GM21423 (cell line): ENCODE data around the gene SERPINH1.
"Not testable (repeated sequence)": the region's sequence is repeated elsewhere in the genome, so short reads cannot be mapped to it uniquely, and the experiment has no call there.

Experiments
- ATAC-seq: cut with Tn5 transposase; IDR thresholded peaks from one replicate; pipeline ENCODE4 v1.9.1; 2021; ENCODE audit warnings: mild to moderate bottlenecking, moderate library complexity; ENCODE audit not compliant: unreplicated experiment

The SERPINH1 gene

GRCh38 chr11:75572744-75573143 is 10.7 kb downstream of the SERPINH1 start:
- no peak for ATAC-seq

GRCh38 chr11:75574698-75575602 is 12.9 kb downstream of the SERPINH1 start:
- no peak for ATAC-seq

- no peak for ATAC-seq
Observed at GRCh38 chr11:75576017-75576416, 14.0 kb downstream of the SERPINH1 start.

- ATAC-seq: peak; percentile 66
Observed at GRCh38 chr11:75576499-75576918, 14.5 kb downstream of the SERPINH1 start.

- ATAC-seq: no peak
Observed at GRCh38 chr11:75577207-75577606, 15.2 kb downstream of the SERPINH1 start.

- no peak for ATAC-seq
Observed at GRCh38 chr11:75578977-75579376, 16.9 kb downstream of the SERPINH1 start.

- ATAC-seq: no peak
Observed at GRCh38 chr11:75579841-75580240, 17.8 kb downstream of the SERPINH1 start.

GRCh38 chr11:75582506-75582894 is 20.4 kb downstream of the SERPINH1 start:
- no peak for ATAC-seq

GRCh38 chr11:75582895-75583717 is 21.1 kb downstream of the SERPINH1 start:
- peak; percentile 72 for ATAC-seq

- peak; percentile 4 for ATAC-seq
Observed at GRCh38 chr11:75583718-75584658, 21.9 kb downstream of the SERPINH1 start.

GRCh38 chr11:75584659-75585292 is 22.7 kb downstream of the SERPINH1 start:
- not testable (repeated sequence) for ATAC-seq

GRCh38 chr11:75585293-75585670 is 23.2 kb downstream of the SERPINH1 start:
- ATAC-seq: no peak

- no peak for ATAC-seq
Observed at GRCh38 chr11:75586395-75586794, 24.3 kb downstream of the SERPINH1 start.

GRCh38 chr11:75588051-75588481 is 26.0 kb downstream of the SERPINH1 start:
- no peak for ATAC-seq

GRCh38 chr11:75589051-75589450 is 27.0 kb downstream of the SERPINH1 start:
- no peak for ATAC-seq

GRCh38 chr11:75589933-75590332 is 27.9 kb downstream of the SERPINH1 start:
- no peak for ATAC-seq

GRCh38 chr11:75591371-75591770 is 29.3 kb downstream of the SERPINH1 start:
- no peak for ATAC-seq

- ATAC-seq: no peak
Observed at GRCh38 chr11:75591966-75592365, 29.9 kb downstream of the SERPINH1 start.

- ATAC-seq: no peak
Observed at GRCh38 chr11:75592715-75593114, 30.7 kb downstream of the SERPINH1 start.

GRCh38 chr11:75593286-75593915 is 31.3 kb downstream of the SERPINH1 start:
- ATAC-seq: no peak
